NT2/D1 (cell line): Measurements from ENCODE around the gene FANCF.

Source experiments
- SUZ12 ChIP-seq: IDR thresholded peaks from 2 replicates; pipeline ENCODE4 v1.6.1; 2011; ENCODE audit not compliant: insufficient read length, insufficient read depth; ENCODE audit errors: extremely low read depth
- YY1 ChIP-seq: IDR thresholded peaks from 2 replicates; pipeline ENCODE4 v1.6.1; 2011; ENCODE audit not compliant: insufficient read length, insufficient read depth

DNA sequence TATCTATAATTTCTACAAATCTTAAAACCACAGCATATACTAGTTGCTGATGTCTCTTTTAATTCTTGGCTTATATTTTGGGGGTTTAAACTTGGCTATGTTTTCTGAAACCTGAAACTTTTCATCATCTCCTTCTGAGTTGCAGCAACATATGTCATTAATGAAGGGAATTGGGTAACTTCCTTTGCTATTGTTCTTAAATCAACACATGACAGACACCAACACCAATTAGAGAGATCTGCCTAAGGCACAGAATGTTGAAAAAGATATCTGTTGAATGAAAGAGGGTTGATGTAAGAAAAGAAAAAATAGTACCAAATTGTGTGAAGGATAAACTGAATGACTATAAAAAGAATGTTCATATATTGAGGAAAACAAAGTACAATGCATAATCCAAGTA is 30.5 kb upstream of the FANCF start:
- TF ChIP-seq YY1 (no peak), SUZ12 (no peak)
